GM19043 (cell line): ENCODE data around the gene GEMIN5.

Experiments
- ATAC-seq: cut with Tn5 transposase; IDR thresholded peaks from one replicate; pipeline ENCODE4 v1.9.1; 2021; ENCODE audit warnings: low read depth; ENCODE audit not compliant: unreplicated experiment

The GEMIN5 gene

GRCh38 chr5:154895606-154896561 lies 42.1 kb downstream of the GEMIN5 start:
- ATAC-seq: no peak

- no peak for ATAC-seq
Observed at GRCh38 chr5:154893381-154893780, 44.6 kb downstream of the GEMIN5 start.

- no peak for ATAC-seq
Observed at GRCh38 chr5:154892369-154892771, 45.6 kb downstream of the GEMIN5 start.

GRCh38 chr5:154885439-154885838 lies 52.6 kb downstream of the GEMIN5 start:
- ATAC-seq: no peak

GRCh38 chr5:154884424-154884823 lies 53.6 kb downstream of the GEMIN5 start:
- ATAC-seq: no peak

GRCh38 chr5:154881986-154882385 lies 56.0 kb downstream of the GEMIN5 start:
- ATAC-seq: no peak

- ATAC-seq: no peak
Observed at GRCh38 chr5:154878642-154879335, 59.2 kb downstream of the GEMIN5 start.

GRCh38 chr5:154873791-154874331 lies 64.2 kb downstream of the GEMIN5 start:
- ATAC-seq: no peak

GRCh38 chr5:154871734-154872133 lies 66.3 kb downstream of the GEMIN5 start:
- ATAC-seq: no peak

- ATAC-seq: no peak
Observed at GRCh38 chr5:154868702-154869101, 69.3 kb downstream of the GEMIN5 start.

- no peak for ATAC-seq
Observed at GRCh38 chr5:154866841-154867240, 71.2 kb downstream of the GEMIN5 start.

- no peak for ATAC-seq
Observed at GRCh38 chr5:154865466-154866184, 72.4 kb downstream of the GEMIN5 start.

- no peak for ATAC-seq
Observed at GRCh38 chr5:154863291-154864080, 74.5 kb downstream of the GEMIN5 start.

GRCh38 chr5:154862766-154863165 lies 75.2 kb downstream of the GEMIN5 start:
- ATAC-seq: no peak

- no peak for ATAC-seq
Observed at GRCh38 chr5:154861946-154862345, 76.1 kb downstream of the GEMIN5 start.

GRCh38 chr5:154860765-154861164 lies 77.2 kb downstream of the GEMIN5 start:
- no peak for ATAC-seq

GRCh38 chr5:154860123-154860522 lies 77.9 kb downstream of the GEMIN5 start:
- no peak for ATAC-seq

- no peak for ATAC-seq
Observed at GRCh38 chr5:154858972-154859871, 78.8 kb downstream of the GEMIN5 start.
